Measurements from ENCODE around the gene ZNF442. TPM values are rescaled to one million over a fixed set of nuclear protein-coding genes. Genes with fewer than 3 reads are reported as not detected.
A peak's percentile ranks its signal among the peaks of the same experiment; 100 is the strongest.

Gene ZNF442
- total RNA-seq, 4 donors from 2014 or later, result 3.4 to 6.3 (median 4.3) TPM

DNA sequence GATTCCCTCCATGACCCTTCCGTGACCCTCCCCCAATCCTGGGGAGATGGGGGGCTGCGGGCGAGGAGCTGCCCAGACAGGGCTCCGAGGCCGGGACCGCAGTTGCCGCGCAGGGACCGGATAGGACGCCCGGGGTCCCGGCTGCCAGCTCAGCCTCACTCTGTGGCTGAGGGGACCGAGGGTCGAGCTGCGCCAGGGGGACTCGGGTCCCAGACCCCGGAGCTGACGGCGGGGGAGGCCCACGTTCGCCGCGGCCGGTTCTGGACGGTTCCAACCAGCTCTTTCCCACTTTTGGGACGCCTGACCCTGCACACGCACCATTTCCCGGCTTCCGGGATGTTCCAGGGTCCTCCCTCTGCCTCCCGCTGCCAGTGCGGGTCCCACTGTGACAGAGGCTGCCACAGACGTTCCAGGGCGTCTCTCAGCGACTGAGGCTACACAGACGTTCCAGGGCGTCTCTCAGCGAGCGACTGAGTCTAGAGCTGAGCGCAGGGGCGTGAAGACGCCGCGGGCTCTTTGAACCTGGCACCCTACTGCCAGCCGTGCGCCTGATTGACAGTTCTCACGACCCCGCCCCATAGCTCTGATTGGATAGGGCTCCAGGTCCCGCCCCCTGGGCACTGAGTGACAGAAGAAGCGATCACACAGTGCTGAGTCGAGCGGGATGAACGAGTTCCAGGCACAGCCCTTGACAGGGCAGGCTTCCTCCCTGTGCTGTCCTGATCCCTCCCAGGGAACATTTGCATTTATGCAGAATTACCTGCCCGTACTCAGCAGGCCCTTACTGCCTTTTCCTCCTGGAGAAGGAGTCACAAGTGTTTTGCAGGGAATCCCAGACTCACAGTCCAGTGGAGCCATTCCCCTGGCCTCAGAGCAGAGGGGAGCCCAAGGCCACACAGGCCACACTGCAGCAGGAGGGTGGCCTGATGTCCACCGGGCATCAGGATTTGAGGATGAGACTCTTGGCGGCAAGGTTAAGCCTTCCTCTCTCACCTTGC is 32.0 kb downstream of the ZNF442 start, which contains the start of gene ZNF563:
Gene ZNF563, minus strand, starts transcription at position 472 of the 998 bp plus-strand sequence. Its CDS starts 151 bp downstream, at position 321.
- Histone ChIP-seq H3K4me1 (peaks cover 18 to 26% of the 10 kb centered on the region in 2 donors), H3K4me3 (replicated peaks in 1 of 3) (peak within 1 kb of the TSS; percentile 84 to 97 (median 87)), H3K27me3 (no peaks in the 10 kb centered on the region), H3K27ac (peak within 1 kb of the TSS; percentile 89 to 94 (median 91)), H3K9me3 (no peaks in the 10 kb centered on the region), H3K36me3 (no peaks in the 10 kb centered on the region)
- 1 to 3% methylated on average over 22 to 25 of the region's 55 CpGs for WGBS, 2 donors
- TF ChIP-seq, protein P1, sequence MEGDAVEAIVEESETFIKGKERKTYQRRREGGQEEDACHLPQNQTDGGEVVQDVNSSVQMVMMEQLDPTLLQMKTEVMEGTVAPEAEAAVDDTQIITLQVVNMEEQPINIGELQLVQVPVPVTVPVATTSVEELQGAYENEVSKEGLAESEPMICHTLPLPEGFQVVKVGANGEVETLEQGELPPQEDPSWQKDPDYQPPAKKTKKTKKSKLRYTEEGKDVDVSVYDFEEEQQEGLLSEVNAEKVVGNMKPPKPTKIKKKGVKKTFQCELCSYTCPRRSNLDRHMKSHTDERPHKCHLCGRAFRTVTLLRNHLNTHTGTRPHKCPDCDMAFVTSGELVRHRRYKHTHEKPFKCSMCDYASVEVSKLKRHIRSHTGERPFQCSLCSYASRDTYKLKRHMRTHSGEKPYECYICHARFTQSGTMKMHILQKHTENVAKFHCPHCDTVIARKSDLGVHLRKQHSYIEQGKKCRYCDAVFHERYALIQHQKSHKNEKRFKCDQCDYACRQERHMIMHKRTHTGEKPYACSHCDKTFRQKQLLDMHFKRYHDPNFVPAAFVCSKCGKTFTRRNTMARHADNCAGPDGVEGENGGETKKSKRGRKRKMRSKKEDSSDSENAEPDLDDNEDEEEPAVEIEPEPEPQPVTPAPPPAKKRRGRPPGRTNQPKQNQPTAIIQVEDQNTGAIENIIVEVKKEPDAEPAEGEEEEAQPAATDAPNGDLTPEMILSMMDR (IDR thresholded peaks at IDR 0.05), result peak in 1 of 6 experiments; percentile 5
- TF ChIP-seq POLR2A (IDR thresholded peaks at IDR 0.05), result peak; percentile 83 to 97
- peak; percentile 99 to 100 for DNase-seq
- intact Hi-C loops (cut with DNase I), result no loop called here

DNA sequence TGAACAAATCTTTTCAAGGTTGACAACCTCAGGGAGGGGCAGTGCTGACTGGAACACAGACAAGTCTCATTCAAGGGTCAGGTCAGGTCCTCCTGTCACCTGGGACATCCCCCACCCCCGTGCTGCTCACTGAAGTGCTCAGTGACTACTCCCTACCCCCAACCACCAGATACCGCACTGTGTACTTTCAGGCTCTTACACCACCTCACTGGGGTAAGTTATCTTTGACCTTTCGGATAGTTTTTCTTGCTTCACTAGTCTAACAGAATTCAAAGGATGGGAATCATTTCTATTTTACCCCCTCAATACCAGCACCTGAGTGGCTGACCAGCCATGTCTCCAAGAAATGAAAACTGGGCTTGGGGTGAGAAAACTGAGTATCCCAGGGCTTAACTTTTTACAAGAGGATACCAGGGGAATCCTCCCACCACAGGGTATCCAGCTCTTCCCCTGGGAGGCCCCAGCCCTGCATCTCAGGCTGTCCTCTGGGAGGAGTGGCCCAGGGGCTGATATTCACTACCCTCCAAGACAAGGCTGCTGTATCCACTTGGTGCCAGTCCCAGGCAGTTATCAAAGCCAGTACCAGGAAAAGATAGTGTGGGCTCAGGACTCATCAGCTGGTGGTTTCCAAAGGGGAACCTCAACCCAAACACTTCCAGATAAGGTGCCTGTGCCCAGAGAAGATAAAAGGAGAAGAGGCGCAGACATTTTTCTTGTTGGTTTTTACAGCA is 34.1 kb downstream of the ZNF442 start:
- WGBS, 2 donors, result 44 to 50% methylated on average over 4 of the region's 4 CpGs
- Histone ChIP-seq H3K4me3 (replicated peaks in 1 of 3) (no peak overlapping the region), H3K9me3 (no peaks in the 10 kb centered on the region), H3K27ac (peak overlapping the region; percentile 89 to 94 (median 91)), H3K4me1 (peaks cover 18 to 26% of the 10 kb centered on the region in 2 donors), H3K27me3 (no peaks in the 10 kb centered on the region), H3K36me3 (no peaks in the 10 kb centered on the region)
- no peak for TF ChIP-seq POLR2A (IDR thresholded peaks at IDR 0.05)
- TF ChIP-seq, protein P1 (IDR thresholded peaks at IDR 0.05), result no peak
- peak; percentile 71 to 79 for DNase-seq
- intact Hi-C loops (cut with DNase I), result no loop called here

DNA sequence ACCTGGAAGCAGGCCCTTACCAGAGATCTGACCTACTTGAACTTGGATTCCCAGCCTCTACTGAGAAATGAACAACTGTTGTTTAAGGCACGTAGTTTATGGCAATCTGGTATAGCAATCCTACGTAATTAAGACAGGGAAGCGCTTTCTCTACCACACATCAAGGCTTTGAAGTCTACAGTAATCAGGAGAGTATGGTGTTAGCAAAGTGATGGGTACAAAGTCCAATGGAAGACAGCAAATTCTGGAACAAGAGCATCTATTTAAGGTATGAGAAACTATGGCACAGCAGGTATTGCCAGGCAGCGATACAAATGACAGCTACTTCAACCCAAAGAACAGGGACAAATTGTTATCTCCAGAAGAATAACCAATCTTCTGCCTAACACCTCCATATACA is 35.1 kb downstream of the ZNF442 start:
- TF ChIP-seq, protein P1 (IDR thresholded peaks at IDR 0.05), result no peak
- no peak for TF ChIP-seq POLR2A (IDR thresholded peaks at IDR 0.05)
- Histone ChIP-seq H3K4me3 (replicated peaks in 1 of 3) (no peak overlapping the region), H3K27ac (peak overlapping the region; percentile 1 to 94 (median 89)), H3K27me3 (no peaks in the 10 kb centered on the region), H3K36me3 (no peaks in the 10 kb centered on the region), H3K4me1 (peaks cover 18 to 26% of the 10 kb centered on the region in 2 donors), H3K9me3 (no peaks in the 10 kb centered on the region)
- 79 to 86% methylated on average over 4 of the region's 4 CpGs for WGBS, 2 donors
- DNase-seq, result no peak
- intact Hi-C loops (cut with DNase I), result no loop called here

DNA sequence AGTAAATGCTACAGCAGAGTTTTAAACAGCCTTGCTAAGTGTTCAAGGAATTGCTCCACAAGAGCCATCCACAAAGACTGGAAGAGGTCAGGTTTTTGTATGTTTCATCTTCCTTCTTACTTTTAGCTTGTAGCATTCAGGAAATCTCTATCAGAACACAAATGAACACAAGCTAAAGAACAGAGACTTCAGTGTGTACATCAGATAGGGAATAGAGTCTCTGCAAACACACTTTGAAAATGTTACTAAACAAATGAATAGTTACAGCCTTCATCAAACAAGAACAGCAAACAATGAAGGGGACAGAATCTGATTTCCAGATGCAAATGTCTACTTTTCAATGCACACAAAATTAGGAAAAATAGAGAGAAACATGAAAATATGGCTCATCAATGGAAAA is 39.8 kb downstream of the ZNF442 start:
- no peak for DNase-seq
- no peaks in the 10 kb centered on the region for H3K9me3 ChIP-seq
- H3K27me3 ChIP-seq, result no peaks in the 10 kb centered on the region
- no peak overlapping the region for H3K4me3 ChIP-seq (replicated peaks in 1 of 3)
- H3K36me3 ChIP-seq, result peaks cover 10 to 15% of the 10 kb centered on the region in 2 donors
- TF ChIP-seq POLR2A (IDR thresholded peaks at IDR 0.05), result no peak
- TF ChIP-seq, protein P1 (IDR thresholded peaks at IDR 0.05), result no peak
- peaks cover 0 to 3% of the 10 kb centered on the region in 2 donors for H3K4me1 ChIP-seq
- intact Hi-C loops (cut with DNase I), result no loop called here
- no peak overlapping the region for H3K27ac ChIP-seq
